GM18867 (cell line): ENCODE data around the gene TMTC1.

Experiments
- ATAC-seq: cut with Tn5 transposase; IDR thresholded peaks from one replicate; pipeline ENCODE4 v1.9.1; 2021; ENCODE audit warnings: mild to moderate bottlenecking, moderate library complexity; ENCODE audit not compliant: unreplicated experiment

Gene TMTC1

GRCh38 chr12:29497588-29497987, 286.2 kb downstream of the TMTC1 start, which contains the start of gene OVCH1:
Gene OVCH1, minus strand, starts transcription at chr12:29497686. Its CDS starts 0 bp downstream, at chr12:29497686.
- ATAC-seq: no peak

GRCh38 chr12:29492891-29493290, 290.9 kb downstream of the TMTC1 start:
- no peak for ATAC-seq

- ATAC-seq: no peak
Measured at GRCh38 chr12:29486972-29487371, 296.8 kb downstream of the TMTC1 start.

GRCh38 chr12:29463198-29463597, 320.5 kb downstream of the TMTC1 start:
- ATAC-seq: no peak

GRCh38 chr12:29460082-29460481, 323.7 kb downstream of the TMTC1 start:
- no peak for ATAC-seq

GRCh38 chr12:29455087-29455486, 328.7 kb downstream of the TMTC1 start:
- ATAC-seq: no peak

GRCh38 chr12:29451888-29452287, 331.9 kb downstream of the TMTC1 start:
- no peak for ATAC-seq
